Prostate gland (tissue), 2 donors: Measurements from ENCODE around the gene CTRB1. TPM values are rescaled to one million over a fixed set of nuclear protein-coding genes. Genes with fewer than 3 reads are reported as not detected.
"Not testable (repeated sequence)": the region's sequence is repeated elsewhere in the genome, so short reads cannot be mapped to it uniquely, and the experiment has no call there.

Source experiments
- DNase-seq: peaks from one replicate; pipeline ENCODE4 v3.0.0-alpha.2; 2019; ENCODE audit warnings: low spot score
- H3K27ac ChIP-seq, 2 donors: fragments of 200-600 bp; sonication (generic); 2 replicates each; pipeline ENCODE4 v1.5.1; 2017 to 2019
- H3K27me3 ChIP-seq: fragments of 200-600 bp; sonication (generic); replicated peaks from 2 replicates; pipeline ENCODE4 v1.5.1; 2019; ENCODE audit not compliant: insufficient read depth
- H3K36me3 ChIP-seq, 2 donors: fragments of 200-600 bp; sonication (generic); 1 replicate in 1 of 2; 2 replicates in 1 of 2; pipeline versions ENCODE4 v1.5.1 to v1.8.1; 2017 to 2019
- H3K4me1 ChIP-seq: fragments of 200-600 bp; sonication (generic); replicated peaks from 2 replicates; pipeline ENCODE4 v1.5.1; 2019
- H3K4me3 ChIP-seq, 2 donors: fragments of 200-600 bp; sonication (generic); 2 replicates each; pipeline ENCODE4 v1.5.1; 2017 to 2019
- H3K9me3 ChIP-seq: fragments of 200-600 bp; sonication (generic); 2 replicates; pipeline ENCODE4 v1.5.1; 2017
- POLR2A ChIP-seq: fragments of 450-650 bp; IDR thresholded peaks from one replicate; pipeline ENCODE4 v1.6.1; 2016; ENCODE audit warnings: antibody characterized with exemption, mild to moderate bottlenecking
- POLR2AphosphoS5 ChIP-seq: sonication (generic); formaldehyde crosslinking; IDR thresholded peaks from one replicate; pipeline ENCODE4 v1.6.1; 2017; ENCODE audit warnings: antibody characterized with exemption
- WGBS: methylation state at CpG from one replicate; pipeline ENCODE4 v1.1.5; 2018; 5-methylcytosine and 5-hydroxymethylcytosine counted together
- intact Hi-C: fragments of 100-400 bp; cut with DNase I; formaldehyde crosslinking; loops from one replicate; pipeline ENCODE4 v1.14.2; 2022
- total RNA-seq, 2 donors: library from RNA; depleted of rRNA; stranded (reverse); fragments of >200 nt; gene quantifications; one replicate each; pipeline ENCODE4 v1.1.0, GENCODE V29; 2016
- TF ChIP-seq, protein P1 (sequence below), 4 experiments: fragments of 200-600 bp in 2 of 4; fragments of 450-650 bp in 2 of 4; sonication (generic) in 2 of 4; IDR thresholded peaks; 1 replicate in 3 of 4; 2 replicates in 1 of 4; pipeline ENCODE4 v1.5.1; 2016 to 2019; ENCODE audit warnings: antibody characterized with exemption in 4 of 4, mild to moderate bottlenecking in 2 of 4, moderate library complexity in 2 of 4

CTRB1 gene
- total RNA-seq, 2 donors from 2014 or later, result 7.0 TPM; not detected in 1

DNA sequence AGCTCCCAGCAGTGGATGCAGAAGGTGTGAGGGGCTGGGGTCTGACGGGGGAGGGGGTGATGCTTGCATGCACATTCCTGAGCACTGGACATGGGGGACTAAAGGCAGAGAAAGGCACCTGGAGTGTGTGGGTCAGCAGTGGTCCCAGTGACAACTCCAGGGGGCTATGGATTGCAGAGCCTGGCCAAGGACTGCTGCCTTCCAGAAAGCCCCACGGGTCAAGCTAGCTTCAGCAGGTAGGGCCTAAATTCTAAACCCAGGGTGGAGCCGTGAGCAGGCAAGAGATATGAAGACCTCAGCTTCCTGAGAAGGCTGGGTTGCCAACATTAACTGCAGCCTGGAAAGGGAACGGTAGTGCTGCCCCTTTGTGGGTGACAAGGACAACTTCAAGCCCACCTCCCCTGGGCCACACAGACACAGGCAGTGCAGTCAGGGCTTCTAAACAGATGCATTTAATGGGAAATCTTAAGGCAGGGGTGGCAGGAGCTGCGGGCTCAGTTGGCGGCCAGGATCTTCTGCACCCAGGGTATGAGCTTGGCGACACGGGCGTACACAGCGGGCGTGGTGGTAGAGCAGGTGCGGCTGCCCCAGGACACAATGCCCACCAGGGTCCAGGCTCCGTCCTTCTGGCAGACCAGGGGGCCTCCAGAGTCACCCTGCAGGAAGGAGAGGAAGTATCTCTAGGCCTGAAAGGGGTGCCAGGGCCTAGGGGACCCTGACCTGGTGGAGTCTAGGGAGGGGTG lies 14.9 kb upstream of the CTRB1 start:
- DNase-seq, result no peak
- Histone ChIP-seq H3K27ac (no peak overlapping the region), H3K9me3 (no peaks in the 10 kb centered on the region), H3K36me3 (no peaks in the 10 kb centered on the region), H3K27me3 (no peaks in the 10 kb centered on the region), H3K4me3 (no peak overlapping the region), H3K4me1 (no peaks in the 10 kb centered on the region)
- WGBS, result 83% methylated on average over 13 of the region's 13 CpGs
- intact Hi-C loops, result no loop called here
- TF ChIP-seq POLR2AphosphoS5 (no peak), POLR2A (no peak)
- TF ChIP-seq, protein P1, sequence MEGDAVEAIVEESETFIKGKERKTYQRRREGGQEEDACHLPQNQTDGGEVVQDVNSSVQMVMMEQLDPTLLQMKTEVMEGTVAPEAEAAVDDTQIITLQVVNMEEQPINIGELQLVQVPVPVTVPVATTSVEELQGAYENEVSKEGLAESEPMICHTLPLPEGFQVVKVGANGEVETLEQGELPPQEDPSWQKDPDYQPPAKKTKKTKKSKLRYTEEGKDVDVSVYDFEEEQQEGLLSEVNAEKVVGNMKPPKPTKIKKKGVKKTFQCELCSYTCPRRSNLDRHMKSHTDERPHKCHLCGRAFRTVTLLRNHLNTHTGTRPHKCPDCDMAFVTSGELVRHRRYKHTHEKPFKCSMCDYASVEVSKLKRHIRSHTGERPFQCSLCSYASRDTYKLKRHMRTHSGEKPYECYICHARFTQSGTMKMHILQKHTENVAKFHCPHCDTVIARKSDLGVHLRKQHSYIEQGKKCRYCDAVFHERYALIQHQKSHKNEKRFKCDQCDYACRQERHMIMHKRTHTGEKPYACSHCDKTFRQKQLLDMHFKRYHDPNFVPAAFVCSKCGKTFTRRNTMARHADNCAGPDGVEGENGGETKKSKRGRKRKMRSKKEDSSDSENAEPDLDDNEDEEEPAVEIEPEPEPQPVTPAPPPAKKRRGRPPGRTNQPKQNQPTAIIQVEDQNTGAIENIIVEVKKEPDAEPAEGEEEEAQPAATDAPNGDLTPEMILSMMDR (IDR thresholded peaks at IDR 0.05), result no peak

DNA sequence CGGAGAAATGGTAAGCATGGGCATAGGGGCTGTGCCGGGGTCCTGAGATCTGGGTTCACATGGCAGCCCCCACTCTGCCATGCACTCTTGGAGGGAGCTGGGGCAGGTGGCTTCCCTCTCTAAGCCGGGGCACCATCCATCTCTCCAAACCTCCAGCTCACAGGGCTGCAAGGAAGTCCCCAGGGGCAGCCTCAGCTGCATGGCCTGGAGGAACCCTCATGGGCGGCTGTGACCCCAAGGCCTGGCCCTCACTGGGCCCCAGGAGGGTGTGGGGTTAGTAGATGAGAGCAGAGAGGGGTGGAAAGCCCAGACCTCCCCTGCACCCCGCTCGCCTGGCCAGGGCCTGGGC lies 14.4 kb upstream of the CTRB1 start:
- Histone ChIP-seq H3K27ac (no peak overlapping the region), H3K27me3 (no peaks in the 10 kb centered on the region), H3K4me1 (no peaks in the 10 kb centered on the region), H3K4me3 (no peak overlapping the region), H3K36me3 (no peaks in the 10 kb centered on the region), H3K9me3 (no peaks in the 10 kb centered on the region)
- intact Hi-C loops, result no loop called here
- 95% methylated on average over 4 of the region's 6 CpGs for WGBS
- DNase-seq, result no peak
- TF ChIP-seq POLR2AphosphoS5, result no peak
- TF ChIP-seq POLR2A, result no peak

DNA sequence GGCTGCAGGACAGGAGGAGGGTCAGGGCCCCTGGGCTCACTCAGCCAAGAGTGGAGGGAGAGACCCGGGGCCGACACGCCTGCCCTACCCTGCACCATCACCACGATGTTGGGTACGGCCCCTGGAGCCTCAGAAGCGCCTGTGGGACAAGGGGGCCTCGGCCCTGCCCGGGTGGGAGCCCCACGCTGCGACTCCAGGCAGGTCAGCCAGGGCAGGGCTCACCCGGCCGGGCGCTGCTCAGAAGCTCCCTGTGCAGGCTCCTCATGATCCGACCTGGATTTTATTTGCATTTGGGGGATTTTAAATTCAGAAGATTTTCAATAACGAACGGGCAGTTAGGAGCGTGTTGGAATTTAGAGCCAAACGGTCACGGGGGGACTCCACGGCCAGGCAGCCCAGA lies 13.9 kb upstream of the CTRB1 start:
- intact Hi-C loops, H3K4me1 ChIP-seq, H3K9me3 ChIP-seq, DNase-seq, H3K36me3 ChIP-seq, H3K27ac ChIP-seq, H3K27me3 ChIP-seq, H3K4me3 ChIP-seq: not testable (repeated sequence)
- WGBS, result no CpG with 5 or more reads among the region's 20 CpGs

DNA sequence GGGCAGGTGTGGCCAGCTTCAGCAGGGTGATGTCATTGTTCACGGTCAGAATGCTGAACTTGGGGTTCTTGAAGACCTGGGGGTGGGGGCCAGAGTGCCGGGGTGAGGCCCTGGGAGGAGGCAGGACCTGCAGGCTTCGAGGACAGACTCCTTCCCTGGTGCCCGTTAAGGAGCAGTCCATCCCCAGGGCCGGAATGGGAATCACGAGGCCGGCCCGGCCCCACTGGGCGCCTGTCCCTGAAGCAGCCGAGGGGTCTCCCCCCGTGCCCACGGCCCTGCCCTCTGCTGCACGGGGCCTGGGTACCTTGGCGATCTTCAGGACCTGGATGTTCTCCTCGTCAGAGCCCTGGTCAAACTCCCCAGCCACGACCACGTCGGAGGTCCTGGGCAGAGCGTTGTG lies 13.3 kb upstream of the CTRB1 start:
- H3K4me3 ChIP-seq, intact Hi-C loops, H3K27ac ChIP-seq, H3K9me3 ChIP-seq, DNase-seq, H3K4me1 ChIP-seq, H3K27me3 ChIP-seq, H3K36me3 ChIP-seq: not testable (repeated sequence)
- WGBS, result 95% methylated on average over 11 of the region's 19 CpGs

DNA sequence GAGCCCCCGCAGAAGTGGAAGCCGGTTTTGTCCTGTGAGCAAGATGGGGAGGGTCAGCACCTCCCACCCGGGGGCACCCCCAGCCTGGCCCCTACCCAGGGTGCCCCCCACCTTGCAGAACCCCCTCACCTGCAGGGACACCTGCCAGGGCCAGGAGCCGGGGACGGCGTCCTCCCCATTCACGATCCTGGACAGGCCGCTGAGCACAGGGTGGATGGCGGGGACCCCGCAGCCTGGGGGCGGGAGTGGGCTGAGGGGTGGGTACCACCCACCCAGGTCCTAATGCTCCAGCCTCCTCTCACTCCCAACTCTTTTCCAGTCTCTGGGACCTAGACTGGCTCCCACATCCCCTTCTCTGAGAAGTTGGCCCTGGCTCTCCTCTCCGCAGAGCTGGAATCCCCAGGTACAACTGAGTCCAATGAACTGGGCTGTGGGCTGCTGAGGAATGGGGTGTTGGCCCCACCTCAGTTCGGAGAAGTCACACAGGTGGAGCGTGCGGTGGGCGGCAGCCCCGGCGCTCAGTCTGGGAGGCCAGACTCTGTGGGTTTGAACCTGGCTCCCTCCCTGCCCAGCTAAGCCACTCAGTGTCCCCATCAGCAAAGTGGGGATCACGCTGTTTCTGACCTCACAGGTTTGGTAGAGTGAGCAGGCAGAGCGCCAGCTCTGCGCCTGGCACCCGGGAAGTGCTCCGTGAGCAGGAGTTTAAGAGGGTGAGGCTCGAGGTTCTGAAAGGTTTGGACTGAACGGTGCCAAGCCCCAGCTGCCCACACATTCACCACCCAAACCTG lies 12.6 kb upstream of the CTRB1 start:
- H3K4me3 ChIP-seq, DNase-seq, H3K27me3 ChIP-seq, H3K4me1 ChIP-seq, H3K36me3 ChIP-seq, H3K27ac ChIP-seq, H3K9me3 ChIP-seq: not testable (repeated sequence)
- 82% methylated on average over 17 of the region's 25 CpGs for WGBS
- intact Hi-C loops, result loop anchor here (2.0 kb wide), 1 partner anchor 19 kb away; no protein-coding TSS in a partner anchor

DNA sequence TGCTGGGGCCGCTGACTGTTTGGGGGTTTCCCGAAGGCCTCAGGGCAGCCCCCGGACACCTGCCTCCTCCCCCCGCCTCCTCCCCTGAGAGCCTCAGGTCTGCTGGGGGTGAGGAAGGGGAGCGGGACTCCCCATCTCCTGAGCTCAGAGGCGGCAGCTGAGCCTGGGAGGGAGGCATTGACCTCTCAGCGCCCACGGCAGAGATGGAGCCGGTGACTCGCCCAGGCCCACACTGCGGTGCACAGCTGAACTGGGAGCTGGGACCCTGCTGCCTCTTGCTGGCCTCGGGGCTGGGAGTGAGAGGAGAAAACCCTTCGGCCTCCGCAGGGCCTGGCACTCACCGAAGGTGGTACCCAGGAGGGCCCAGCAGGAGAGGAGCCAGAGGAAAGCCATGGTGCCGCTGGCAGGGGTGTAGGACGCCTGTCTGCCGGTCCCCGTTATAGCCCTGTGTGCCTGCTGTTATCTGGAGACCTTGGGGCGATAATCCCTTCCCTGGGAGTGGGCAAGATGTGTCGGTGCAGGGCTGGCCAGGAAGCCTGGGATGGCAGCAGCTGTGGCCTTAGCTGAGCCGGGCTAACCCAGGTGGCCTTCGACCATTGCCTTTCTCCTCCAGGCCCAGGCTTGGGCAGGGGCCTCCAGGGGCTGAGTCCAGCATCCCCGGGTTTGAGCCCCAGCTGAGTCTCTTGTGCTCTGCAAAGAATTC lies 11.9 kb upstream of the CTRB1 start, which contains the start of gene CTRB2:
CTRB2 (minus strand) TSS at position 413 of the 703 bp plus-strand sequence; CDS start at position 393, 20 bp downstream.
- Histone ChIP-seq H3K36me3 (no peaks in the 10 kb centered on the region), H3K9me3 (no peaks in the 10 kb centered on the region), H3K4me1 (no peaks in the 10 kb centered on the region), H3K4me3 (no peak within 1 kb of the TSS), H3K27ac (no peak within 1 kb of the TSS), H3K27me3 (no peaks in the 10 kb centered on the region)
- 86% methylated on average over 23 of the region's 24 CpGs for WGBS
- intact Hi-C loops, result loop anchor here (2.0 kb wide), 1 partner anchor 18 kb away; no protein-coding TSS in a partner anchor
- no peak for TF ChIP-seq POLR2A
- TF ChIP-seq, protein P1 (IDR thresholded peaks at IDR 0.05), result no peak
- TF ChIP-seq POLR2AphosphoS5, result no peak
- no peak for DNase-seq
